CD14-positive monocyte (primary cell): ENCODE results near the gene CENPV. TPM values are rescaled to one million over a fixed set of nuclear protein-coding genes. Genes with fewer than 3 reads are reported as not detected.

ENCODE experiments used
- DNase-seq, 3 donors: peaks; one replicate each; pipeline ENCODE4 v3.0.0-alpha.2; 2011 to 2022
- H2AFZ ChIP-seq: 2 replicates; pipeline ENCODE4 v1.6.0; 2012; ENCODE audit warnings: mild to moderate bottlenecking, low read depth, low read length, inconsistent platforms; ENCODE audit not compliant: insufficient read depth, poor library complexity, severe bottlenecking
- H3K27ac ChIP-seq, 2 donors: 1 replicate in 1 of 2; 2 replicates in 1 of 2; pipeline ENCODE4 v1.5.1; 2012 to 2013; ENCODE audit warnings: low read length in 2 of 2, control low read depth in 1 of 2, inconsistent platforms in 1 of 2, low read depth in 1 of 2, mild to moderate bottlenecking in 1 of 2
- H3K27me3 ChIP-seq, 2 donors: one replicate each; pipeline versions ENCODE4 v1.6.0 to v1.6.1; 2011 to 2013; ENCODE audit warnings: low read length in 2 of 2; ENCODE audit not compliant: control insufficient read depth in 2 of 2, insufficient read depth in 2 of 2
- H3K36me3 ChIP-seq, 2 donors: replicated peaks in 1 of 2; 1 replicate in 1 of 2; 2 replicates in 1 of 2; pipeline versions ENCODE4 v1.5.1 to v1.6.1; 2012 to 2013; ENCODE audit warnings: low read length in 2 of 2, control low read depth in 1 of 2, inconsistent platforms in 1 of 2, mild to moderate bottlenecking in 1 of 2; ENCODE audit not compliant: insufficient read depth in 2 of 2, control insufficient read depth in 1 of 2
- H3K4me1 ChIP-seq, 2 donors: 1 replicate in 1 of 2; 2 replicates in 1 of 2; pipeline versions ENCODE4 v1.5.1 to v1.6.1; 2012 to 2013; ENCODE audit warnings: low read length in 2 of 2, control low read depth in 1 of 2, inconsistent platforms in 1 of 2, mild to moderate bottlenecking in 1 of 2, moderate library complexity in 1 of 2; ENCODE audit not compliant: insufficient read depth in 2 of 2, control insufficient read depth in 1 of 2
- H3K4me2 ChIP-seq: replicated peaks from 2 replicates; pipeline ENCODE3; 2012; ENCODE audit warnings: low read length, moderate library complexity, mild to moderate bottlenecking; ENCODE audit not compliant: poor library complexity, severe bottlenecking; ENCODE audit errors: extremely low read depth
- H3K4me3 ChIP-seq, 3 experiments: fragments of 200-600 bp in 1 of 3; sonication (generic) in 1 of 3; replicated peaks in 1 of 3; 1 replicate in 2 of 3; 2 replicates in 1 of 3; pipeline ENCODE4 v1.5.1; 2011 to 2013; ENCODE audit warnings: low read length in 3 of 3, mild to moderate bottlenecking in 3 of 3, control low read depth in 2 of 3, low read depth in 2 of 3, inconsistent platforms in 1 of 3, moderate library complexity in 1 of 3
- H3K79me2 ChIP-seq: 2 replicates; pipeline ENCODE4 v1.6.0; 2012; ENCODE audit warnings: mild to moderate bottlenecking, control low read depth, inconsistent platforms, low read length, moderate library complexity; ENCODE audit not compliant: insufficient read depth
- H3K9ac ChIP-seq: 2 replicates; pipeline ENCODE4 v1.6.0; 2017; ENCODE audit warnings: low read length, mild to moderate bottlenecking; ENCODE audit not compliant: insufficient read depth, poor library complexity, severe bottlenecking
- H3K9me3 ChIP-seq, 2 donors: replicated peaks in 1 of 2; 1 replicate in 1 of 2; 2 replicates in 1 of 2; pipeline versions ENCODE4 v1.5.1 to v1.6.1; 2012 to 2013; ENCODE audit warnings: low read length in 2 of 2, control low read depth in 1 of 2; ENCODE audit not compliant: control insufficient read depth in 1 of 2, insufficient read depth in 1 of 2
- H4K20me1 ChIP-seq: 2 replicates; pipeline ENCODE4 v1.6.0; 2012; ENCODE audit warnings: mild to moderate bottlenecking, low read length, control low read depth, moderate library complexity; ENCODE audit not compliant: insufficient read depth
- H3K27ac Mint-ChIP-seq, 7 donors: one replicate each; pipeline ENCODE4 v1.8.0; 2020; ENCODE audit warnings: mild to moderate bottlenecking in 7 of 7, mixed read lengths in 7 of 7, moderate library complexity in 6 of 7, inconsistent platforms in 2 of 7
- H3K27me3 Mint-ChIP-seq, 3 donors: one replicate each; pipeline ENCODE4 v1.8.0; 2021 to 2022; ENCODE audit warnings: low read depth in 3 of 3, mild to moderate bottlenecking in 3 of 3, mixed read lengths in 3 of 3, moderate library complexity in 3 of 3, inconsistent platforms in 1 of 3
- H3K36me3 Mint-ChIP-seq, 2 donors: one replicate each; pipeline ENCODE4 v1.8.0; 2020; ENCODE audit warnings: mixed read lengths in 2 of 2, inconsistent platforms in 1 of 2, mild to moderate bottlenecking in 1 of 2
- H3K4me1 Mint-ChIP-seq: one replicate; pipeline ENCODE4 v1.8.0; 2020; ENCODE audit warnings: mild to moderate bottlenecking, mixed read lengths
- H3K4me3 Mint-ChIP-seq, 2 donors: one replicate each; pipeline ENCODE4 v1.8.0; 2020; ENCODE audit warnings: mild to moderate bottlenecking in 2 of 2, mixed read lengths in 2 of 2, moderate library complexity in 1 of 2
- H3K9me3 Mint-ChIP-seq, 7 donors: one replicate each; pipeline ENCODE4 v1.8.0; 2020 to 2022; ENCODE audit warnings: mixed read lengths in 7 of 7, mild to moderate bottlenecking in 6 of 7, moderate library complexity in 6 of 7, inconsistent platforms in 2 of 7
- CTCF ChIP-seq: fragments of 200-600 bp; IDR thresholded peaks from one replicate; pipeline ENCODE4 v1.8.0; 2022; ENCODE audit warnings: antibody characterized with exemption, mild to moderate bottlenecking
- WGBS: methylation state at CpG from one replicate; pipeline ENCODE4 v1.1.5; 2013; ENCODE audit warnings: missing lambda C conversion rate; ENCODE audit not compliant: insufficient coverage; 5-methylcytosine and 5-hydroxymethylcytosine counted together
- intact Hi-C, 2 donors: fragments of 100-400 bp; cut with micrococcal nuclease; formaldehyde crosslinking; loops; one replicate each; pipeline versions ENCODE4 v1.15.0 to v1.15.1; 2023
- polyA plus RNA-seq, 3 donors: library from polyadenylated mRNA; depleted of rRNA in 1 of 3; unstranded in 2 of 3; stranded (reverse) in 1 of 3; fragments of 300-500 nt in 2 of 3; fragments of >200 nt in 1 of 3; fragmentation: Illumina TruSeq in 2 of 3; gene quantifications; 1 replicate in 2 of 3; 2 replicates in 1 of 3; pipeline ENCODE4 v1.2.3, GENCODE V29; 2012 to 2021

Gene CENPV
- polyA plus RNA-seq, 3 donors: 0.50 to 1.1 (median 0.80) TPM

GRCh38 chr17:16361874-16362273 lies 8.6 kb upstream of the CENPV start:
- no peaks in the 10 kb centered on the region for H3K27me3 ChIP-seq
- H3K27ac ChIP-seq: no peak overlapping the region
- DNase-seq: no peak
- intact Hi-C loops: no loop called here
- no peak overlapping the region for H3K4me3 ChIP-seq
- no peak overlapping the region for H2AFZ ChIP-seq
- H3K36me3 Mint-ChIP-seq: no peaks in the 10 kb centered on the region
- peaks cover 0 to 2% (median 0%) of the 10 kb centered on the region in 7 donors for H3K9me3 Mint-ChIP-seq
- H4K20me1 ChIP-seq: no peaks in the 10 kb centered on the region
- no peak overlapping the region for H3K9ac ChIP-seq
- WGBS: 94% methylated on average over 8 of the region's 8 CpGs
- no peak overlapping the region for H3K4me3 Mint-ChIP-seq
- peaks cover 10 to 14% (median 10%) of the 10 kb centered on the region in 3 donors for H3K27me3 Mint-ChIP-seq
- no peak overlapping the region for H3K27ac Mint-ChIP-seq
- no peaks in the 10 kb centered on the region for H3K36me3 ChIP-seq
- no peak for TF ChIP-seq CTCF
- no peaks in the 10 kb centered on the region for H3K79me2 ChIP-seq
- no peak overlapping the region for H3K4me2 ChIP-seq
- no peaks in the 10 kb centered on the region for H3K4me1 ChIP-seq
- H3K9me3 ChIP-seq: no peaks in the 10 kb centered on the region
- H3K4me1 Mint-ChIP-seq: no peaks in the 10 kb centered on the region

GRCh38 chr17:16358394-16358793 lies 5.1 kb upstream of the CENPV start:
- Mint-ChIP-seq H3K27ac (no peak overlapping the region), H3K9me3 (peaks cover 0 to 3% (median 0%) of the 10 kb centered on the region in 7 donors), H3K27me3 (peaks cover 32 to 42% (median 41%) of the 10 kb centered on the region in 3 donors), H3K36me3 (no peaks in the 10 kb centered on the region), H3K4me3 (no peak overlapping the region), H3K4me1 (peaks cover 6% of the 10 kb centered on the region)
- no peaks in the 10 kb centered on the region for H3K9me3 ChIP-seq
- no peak overlapping the region for H3K27ac ChIP-seq
- no peak for DNase-seq
- no peak overlapping the region for H3K4me3 ChIP-seq
- no peaks in the 10 kb centered on the region for H3K36me3 ChIP-seq
- no peak overlapping the region for H3K9ac ChIP-seq
- TF ChIP-seq CTCF: no peak
- intact Hi-C loops: loop anchor here in 1 of 2 donors (10.0 kb wide), 1 partner anchor 74 kb away; no protein-coding TSS in a partner anchor
- H4K20me1 ChIP-seq: no peaks in the 10 kb centered on the region
- peaks cover 4 to 12% of the 10 kb centered on the region in 2 donors for H3K27me3 ChIP-seq
- H3K4me1 ChIP-seq: peaks cover 3 to 4% of the 10 kb centered on the region in 2 donors
- H3K4me2 ChIP-seq: no peak overlapping the region
- no peaks in the 10 kb centered on the region for H3K79me2 ChIP-seq
- H2AFZ ChIP-seq: no peak overlapping the region
